Ovary (tissue), 9 donors: ENCODE results near the gene RTP5. TPM values are rescaled to one million over a fixed set of nuclear protein-coding genes. Genes with fewer than 3 reads are reported as not detected.

Experiments used
- DNase-seq, 5 donors: peaks; one replicate each; pipeline ENCODE4 v3.0.0-alpha.2; 2019 to 2020
- H3K27ac ChIP-seq, 2 donors: fragments of 200-600 bp; one replicate each; pipeline versions ENCODE4 v1.5.1 to v1.8.0; 2019 to 2022
- H3K27me3 ChIP-seq: fragments of 200-600 bp; one replicate; pipeline ENCODE4 v1.8.0; 2022
- H3K36me3 ChIP-seq: fragments of 200-600 bp; sonication (generic); one replicate; pipeline ENCODE4 v1.5.1; 2019
- H3K4me1 ChIP-seq: one replicate; pipeline ENCODE4 v1.8.1; 2013; ENCODE audit warnings: mild to moderate bottlenecking, moderate library complexity; ENCODE audit not compliant: insufficient read depth
- H3K4me3 ChIP-seq: fragments of 200-600 bp; sonication (generic); one replicate; pipeline ENCODE4 v1.5.1; 2017
- H3K9me3 ChIP-seq, 2 donors: fragments of 200-600 bp in 1 of 2; sonication (generic) in 1 of 2; one replicate each; pipeline versions ENCODE4 v1.5.1 to v1.8.1; 2013 to 2019; ENCODE audit warnings: mild to moderate bottlenecking in 1 of 2, moderate library complexity in 1 of 2
- CTCF ChIP-seq, 3 donors: fragments of 450-650 bp in 2 of 3; fragments of 200-600 bp in 1 of 3; IDR thresholded peaks; one replicate each; pipeline versions ENCODE4 v1.5.1 to v1.8.0; 2016 to 2022; ENCODE audit warnings: antibody characterized with exemption in 3 of 3, mild to moderate bottlenecking in 1 of 3
- EP300 ChIP-seq: sonication (generic); formaldehyde crosslinking; IDR thresholded peaks from one replicate; pipeline ENCODE4 v1.6.1; 2017; ENCODE audit warnings: antibody characterized with exemption
- POLR2A ChIP-seq: fragments of 450-650 bp; IDR thresholded peaks from one replicate; pipeline ENCODE4 v1.6.1; 2017; ENCODE audit warnings: antibody characterized with exemption, mild to moderate bottlenecking, moderate library complexity
- WGBS, 3 donors: extraction: QIAGEN DNeasy Blood & Tissue Kit in 1 of 3; methylation state at CpG; one replicate each; pipeline versions ENCODE4 v1.1.5 to v1.1.7; 2013 to 2017; 5-methylcytosine and 5-hydroxymethylcytosine counted together
- intact Hi-C, 4 donors: fragments of 100-400 bp; cut with DNase I; formaldehyde crosslinking; loops; one replicate each; pipeline versions ENCODE4 v1.11.0 to v1.15.1; 2022 to 2023
- polyA plus RNA-seq, 2 donors: library from polyadenylated mRNA; stranded (reverse); fragments of 200-250 nt in 1 of 2; fragments of 350-450 nt in 1 of 2; fragmentation: Illumina TruSeq in 1 of 2; extraction: RNeasy Lipid Tissue Mini Kit (QIAGEN cat#74804) in 1 of 2; gene quantifications; one replicate each; pipeline ENCODE4 v1.2.3, GENCODE V29; 2013 to 2014
- total RNA-seq, 7 donors: library from RNA; depleted of rRNA in 2 of 7; stranded (reverse); fragments of >200 nt in 2 of 7; fragmentation: NEBNext Ultra II Directional in 3 of 7; extraction: Animal tissue kit (Norgen Biotek cat#: 25700) in 3 of 7; gene quantifications; one replicate each; pipeline versions ENCODE4 v1.1.0 to v1.2.4, GENCODE V29; 2016 to 2023
- donor health status: DM: no; HTN: no; CAD: no; lungs with moderate emphysema.
- donor health status: DM: no; HTN: no; CAD: no.
- donor health status: Bipolar disorder and iron deficiency.
- donor health status: DM: yes; HTN: yes; CAD: no.
- donor health status: DM: no; HTN: no; CAD: no.
- donor health status: DM: yes; HTN: yes; CAD: no.

RTP5 gene
- total and polyA plus RNA-seq, 9 donors = 0.10 TPM; not detected in 8

- Histone ChIP-seq H3K4me1 (peaks cover 3% of the 10 kb centered on the region), H3K4me3 (no peak overlapping the region), H3K36me3 (no peaks in the 10 kb centered on the region), H3K9me3 (no peaks in the 10 kb centered on the region), H3K27ac (no peak overlapping the region), H3K27me3 (peaks cover 3% of the 10 kb centered on the region)
- no peak for DNase-seq
- WGBS, 3 donors = 4 to 6% (median 4%) methylated on average over 30 to 31 of the region's 31 CpGs
- intact Hi-C loops = no loop called here
- TF ChIP-seq EP300 (no peak), CTCF (IDR thresholded peaks at IDR 0.05) (no peak), POLR2A (no peak)
Observed at GRCh38 chr2:241865957-241866789, 3.4 kb upstream of the RTP5 start.

GRCh38 chr2:241866790-241867645 lies 2.5 kb upstream of the RTP5 start:
- Histone ChIP-seq H3K36me3 (no peaks in the 10 kb centered on the region), H3K9me3 (no peaks in the 10 kb centered on the region), H3K4me3 (no peak overlapping the region), H3K4me1 (peaks cover 3% of the 10 kb centered on the region), H3K27ac (no peak overlapping the region), H3K27me3 (peaks cover 3% of the 10 kb centered on the region)
- DNase-seq = no peak
- 42 to 53% (median 48%) methylated on average over 32 to 33 of the region's 33 CpGs for WGBS, 3 donors
- no peak for TF ChIP-seq EP300
- TF ChIP-seq CTCF (IDR thresholded peaks at IDR 0.05) = no peak
- TF ChIP-seq POLR2A = no peak
- intact Hi-C loops = no loop called here

GRCh38 chr2:241867776-241868420 lies 1.6 kb upstream of the RTP5 start:
- Histone ChIP-seq H3K27me3 (peaks cover 3% of the 10 kb centered on the region), H3K4me1 (peaks cover 3% of the 10 kb centered on the region), H3K27ac (no peak overlapping the region), H3K36me3 (no peaks in the 10 kb centered on the region), H3K4me3 (no peak overlapping the region), H3K9me3 (no peaks in the 10 kb centered on the region)
- no peak for DNase-seq
- 56 to 69% (median 65%) methylated on average over 19 of the region's 19 CpGs for WGBS, 3 donors
- intact Hi-C loops = no loop called here
- TF ChIP-seq CTCF (IDR thresholded peaks at IDR 0.05) = no peak
- no peak for TF ChIP-seq POLR2A
- no peak for TF ChIP-seq EP300

DNA sequence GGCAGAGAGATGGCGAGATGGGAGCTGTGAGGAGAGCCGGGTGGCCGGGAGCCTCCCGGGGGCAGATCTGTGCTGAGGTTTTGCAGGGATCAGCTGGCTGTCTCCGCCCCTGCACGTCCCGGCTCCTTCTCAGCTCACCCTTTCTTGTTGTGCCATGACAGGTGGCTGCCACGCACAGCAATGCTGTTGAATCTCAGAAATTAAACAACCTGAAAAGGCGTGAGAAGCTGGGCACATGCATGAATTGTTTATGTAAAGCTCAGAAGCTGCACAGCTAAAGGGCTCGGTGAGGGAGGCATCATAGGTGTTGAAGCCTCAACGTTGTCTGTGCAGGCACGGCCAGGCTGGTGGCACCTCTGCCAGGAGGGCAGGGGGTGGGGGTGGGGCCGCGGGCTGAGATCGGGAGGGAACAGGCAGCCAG lies 858 bp upstream of the RTP5 start:
- Histone ChIP-seq H3K27me3 (peaks cover 3% of the 10 kb centered on the region), H3K9me3 (no peaks in the 10 kb centered on the region), H3K4me3 (no peak overlapping the region), H3K4me1 (peaks cover 1% of the 10 kb centered on the region), H3K27ac (no peak overlapping the region), H3K36me3 (no peaks in the 10 kb centered on the region)
- intact Hi-C loops = no loop called here
- TF ChIP-seq CTCF (IDR thresholded peaks at IDR 0.05) (no peak), EP300 (no peak), POLR2A (no peak)
- no peak for DNase-seq
- WGBS, 3 donors = 29 to 37% (median 32%) methylated on average over 15 of the region's 15 CpGs
